Renal pelvis (tissue), 4 donors: ENCODE results near the gene HMG20B. TPM values are rescaled to one million over a fixed set of nuclear protein-coding genes. Genes with fewer than 3 reads are reported as not detected.
A peak's percentile ranks its signal among the peaks of the same experiment; 100 is the strongest.

Experiments
- DNase-seq: peaks from one replicate; pipeline ENCODE4 v3.0.0-alpha.2; 2013
- polyA plus RNA-seq, 3 donors: library from polyadenylated mRNA; unstranded; fragments of 120-200 nt; gene quantifications; one replicate each; pipeline ENCODE4 v1.2.1, GENCODE V29; 2013; ENCODE audit not compliant: insufficient read length in 3 of 3

Gene HMG20B
- polyA plus RNA-seq, 3 donors = 86.9 to 95.0 (median 93.9) TPM

DNA sequence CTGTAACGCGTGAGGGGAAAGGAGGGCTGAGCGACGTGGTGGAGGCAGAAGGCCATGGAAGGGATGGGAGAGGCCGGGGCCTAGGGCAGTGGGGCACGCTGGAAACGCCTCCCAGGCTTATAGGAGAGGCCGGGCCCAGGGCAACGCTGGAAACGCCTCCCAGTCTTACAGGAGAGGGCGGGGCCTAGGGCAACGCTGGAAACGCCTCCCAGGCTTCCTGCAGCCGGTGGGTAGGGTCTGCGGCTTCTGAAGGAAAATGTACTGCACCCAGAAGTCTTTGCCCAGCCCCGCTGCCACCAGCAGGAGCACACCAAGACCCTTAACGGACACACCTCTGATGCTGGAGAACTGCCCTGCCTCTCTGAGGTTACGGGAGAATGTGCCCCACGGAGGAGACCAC, 44.7 kb downstream of the HMG20B start:
- no peak for DNase-seq

DNA sequence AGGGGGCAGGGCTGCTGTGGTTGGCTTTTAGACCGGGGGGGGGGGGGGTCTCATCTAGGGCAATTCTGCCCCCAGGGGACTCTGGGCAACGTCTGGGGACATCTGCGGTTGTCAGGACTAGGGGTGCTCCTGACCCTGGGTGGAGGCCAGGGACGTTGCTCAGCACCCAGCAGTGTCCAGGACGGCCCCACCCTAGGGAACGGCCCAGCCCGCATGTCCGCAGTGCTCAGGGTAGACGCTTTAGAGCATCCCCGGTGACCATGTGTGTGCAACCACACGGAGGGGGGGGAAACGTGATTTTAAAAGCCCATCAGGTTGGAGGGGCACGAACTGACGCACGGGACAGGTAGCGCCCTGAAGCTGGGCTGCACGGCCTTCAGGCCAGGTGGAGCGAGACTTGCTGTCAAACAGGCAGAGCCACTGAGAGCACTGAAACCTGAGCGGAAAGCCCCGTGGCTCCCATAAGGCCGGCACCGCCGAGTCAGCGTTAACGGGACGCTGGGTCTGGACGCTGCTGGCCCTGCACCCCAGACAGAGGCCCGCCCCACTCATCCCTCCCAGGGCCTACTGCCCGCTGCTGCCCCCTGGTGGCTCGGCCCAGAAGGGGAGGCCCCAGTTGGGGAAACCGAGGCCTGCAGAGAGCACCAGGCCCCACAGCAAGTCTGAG, 45.5 kb downstream of the HMG20B start:
- DNase-seq = no peak

- no peak for DNase-seq
Measured at GRCh38 chr19:3618811-3619630, 46.3 kb downstream of the HMG20B start.

GRCh38 chr19:3619631-3620012, 46.9 kb downstream of the HMG20B start:
- no peak for DNase-seq

GRCh38 chr19:3620145-3620816, 47.5 kb downstream of the HMG20B start:
- DNase-seq = no peak

- no peak for DNase-seq
Measured at GRCh38 chr19:3620817-3621547, 48.2 kb downstream of the HMG20B start.

- DNase-seq = no peak
Measured at GRCh38 chr19:3621689-3622088, 48.9 kb downstream of the HMG20B start.

- DNase-seq = no peak
Measured at GRCh38 chr19:3622224-3622623, 49.5 kb downstream of the HMG20B start.

DNA sequence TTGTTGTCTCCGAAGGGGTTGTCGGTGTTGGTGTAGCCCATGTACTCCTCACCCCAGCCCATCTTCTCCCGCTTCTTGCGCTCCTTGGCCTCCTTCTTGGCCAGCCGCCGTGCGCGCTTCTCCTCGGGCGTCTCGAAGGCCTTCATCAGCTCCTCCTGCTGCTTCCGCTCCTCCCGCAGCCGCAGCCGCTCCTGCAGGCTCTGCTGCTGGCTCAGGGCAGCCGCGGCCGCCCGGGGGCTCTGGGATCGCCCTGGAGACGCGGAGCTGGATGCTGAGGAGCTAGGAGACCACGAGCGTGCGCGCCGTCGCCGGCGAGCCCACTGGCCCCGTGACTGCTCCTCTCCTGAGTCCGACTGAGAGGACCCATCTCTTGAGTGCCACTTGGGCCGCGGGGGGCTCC, 51.0 kb downstream of the HMG20B start:
- DNase-seq = no peak

- DNase-seq = no peak
Measured at GRCh38 chr19:3625996-3626472, 53.3 kb downstream of the HMG20B start.

- peak; percentile 98 for DNase-seq
Measured at GRCh38 chr19:3626473-3627350, 54.0 kb downstream of the HMG20B start, which contains the start of gene CACTIN. CACTIN (minus strand) TSS chr19:3626790; CDS start chr19:3626762, 28 bp downstream.

DNA sequence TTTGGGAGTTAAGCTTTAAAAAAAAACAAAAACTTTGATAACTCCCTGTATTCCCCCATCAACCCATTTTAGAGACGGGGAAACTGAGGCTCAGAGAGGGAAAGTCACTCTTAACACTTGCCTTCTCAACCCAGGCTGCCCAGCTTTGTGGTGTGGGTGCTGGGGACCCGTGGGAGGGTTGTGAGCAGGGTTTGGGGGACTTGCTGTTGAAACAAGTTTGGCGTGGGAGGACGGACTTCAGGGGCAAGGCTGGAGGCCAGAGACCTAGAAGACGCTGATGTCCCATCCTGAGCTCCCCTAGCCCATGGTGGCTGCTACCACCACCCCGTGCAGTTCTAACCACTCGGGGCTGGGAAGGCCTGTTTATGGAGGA, 54.6 kb downstream of the HMG20B start:
- DNase-seq = no peak

Other genes with a start within 250 kb of the HMG20B start
- gene NFIC, start 206.4 kb upstream of the HMG20B start, polyA plus RNA-seq = 10 to 100 TPM; 25.2 to 26.2 (median 26.2) TPM
- 100 to 1,000 TPM; 514 to 578 (median 532) TPM for gene SMIM24, start 92.4 kb upstream of the HMG20B start, polyA plus RNA-seq
- under 1 TPM; 0.47 to 0.84 (median 0.53) TPM for gene SMIM44, start 89.5 kb upstream of the HMG20B start, polyA plus RNA-seq
- gene DOHH, start 72.3 kb upstream of the HMG20B start, polyA plus RNA-seq = 10 to 100 TPM in 2 of 3 donors, 1 to 10 TPM in 1; 9.6 to 13.0 (median 11.5) TPM
- 10 to 100 TPM; 47.3 to 67.5 (median 56.9) TPM for gene FZR1, start 66.6 kb upstream of the HMG20B start, polyA plus RNA-seq
- 10 to 100 TPM in 2 of 3 donors, 1 to 10 TPM in 1; 6.8 to 11.1 (median 10.3) TPM for gene TEKTIP1, start 33.8 kb upstream of the HMG20B start, polyA plus RNA-seq
- 10 to 100 TPM; 61.1 to 79.0 (median 76.0) TPM for gene MFSD12, start 15.4 kb upstream of the HMG20B start, polyA plus RNA-seq
- 1 to 10 TPM; 3.1 to 4.0 (median 3.4) TPM for gene GIPC3, start 12.5 kb downstream of the HMG20B start, polyA plus RNA-seq
- 1 to 10 TPM; 3.8 TPM for gene TBXA2R, start 33.9 kb downstream of the HMG20B start, polyA plus RNA-seq
- gene CACTIN, start 53.8 kb downstream of the HMG20B start, polyA plus RNA-seq = 10 to 100 TPM; 27.4 to 30.2 (median 30.0) TPM
- 10 to 100 TPM; 29.0 to 32.7 (median 31.2) TPM for gene PIP5K1C, start 127.5 kb downstream of the HMG20B start, polyA plus RNA-seq
- 10 to 100 TPM; 12.1 to 14.5 (median 12.7) TPM for gene TJP3, start 135.4 kb downstream of the HMG20B start, polyA plus RNA-seq
- 10 to 100 TPM; 19.9 to 23.9 (median 20.4) TPM for gene APBA3, start 188.7 kb downstream of the HMG20B start, polyA plus RNA-seq
- 10 to 100 TPM; 37.8 to 48.6 (median 39.3) TPM for gene MRPL54, start 189.7 kb downstream of the HMG20B start, polyA plus RNA-seq
- gene RAX2, start 199.3 kb downstream of the HMG20B start, polyA plus RNA-seq = not detected
- gene MATK, start 213.4 kb downstream of the HMG20B start, polyA plus RNA-seq = 1 to 10 TPM; 1.6 to 2.4 (median 2.0) TPM